Caco-2 (cell line): ENCODE measurements around the gene KDM4B. TPM values are rescaled to one million over a fixed set of nuclear protein-coding genes. Genes with fewer than 3 reads are reported as not detected.

Experiments
- BruUV-seq: library from RNA; stranded (reverse); fragments of 400-500 nt; replicated peaks from 2 replicates; lab custom pipeline; 2021; lab: Mats Ljungman, UMichigan
- CTCF ChIA-PET: fragments of 300-600 bp; sonication (Branson Sonifier 250); formaldehyde crosslinking; loops from one replicate; lab custom pipeline; 2022; ENCODE audit warnings: antibody characterized with exemption; lab: Charles Lee
- POLR2A ChIA-PET: fragments of 300-600 bp; sonication (Branson Sonifier 250); formaldehyde crosslinking; loops from one replicate; lab custom pipeline; 2022; ENCODE audit warnings: antibody characterized with exemption; lab: Charles Lee
- DNase-seq, 2 experiments: peaks; one replicate each; pipeline versions ENCODE4 v3.0.0 to v3.0.0-alpha.2; 2020 to 2022
- H3K27me3 ChIP-seq: replicated peaks from 2 replicates; pipeline ENCODE4 v1.6.0; 2011; ENCODE audit warnings: low read length; ENCODE audit not compliant: control insufficient read depth, insufficient read depth
- H3K36me3 ChIP-seq: 2 replicates; pipeline ENCODE4 v1.5.1; 2011; ENCODE audit warnings: low read length; ENCODE audit not compliant: control insufficient read depth, insufficient read depth
- H3K4me1 ChIP-seq: fragments of 250-450 bp; sonication (Bioruptor Pico); 2 replicates; pipeline ENCODE4 v1.5.1; 2020; ENCODE audit warnings: mild to moderate bottlenecking
- H3K4me3 ChIP-seq: 2 replicates; pipeline ENCODE4 v1.5.1; 2011; ENCODE audit warnings: low read depth, mild to moderate bottlenecking, control low read depth, low read length
- H3K9me3 ChIP-seq: fragments of 250-450 bp; sonication (Bioruptor Pico); 2 replicates; pipeline ENCODE4 v1.5.1; 2020; ENCODE audit warnings: mild to moderate bottlenecking, moderate library complexity
- H3K27ac Mint-ChIP-seq: one replicate; pipeline ENCODE4 v1.8.0; 2022; ENCODE audit warnings: mixed read lengths; ENCODE audit not compliant: unreplicated experiment
- H3K27me3 Mint-ChIP-seq: one replicate; pipeline ENCODE4 v1.8.0; 2022; ENCODE audit warnings: mixed read lengths; ENCODE audit not compliant: insufficient read depth, unreplicated experiment
- H3K36me3 Mint-ChIP-seq: one replicate; pipeline ENCODE4 v1.8.0; 2022; ENCODE audit warnings: mild to moderate bottlenecking, mixed read lengths; ENCODE audit not compliant: insufficient read depth, unreplicated experiment
- H3K4me1 Mint-ChIP-seq: one replicate; pipeline ENCODE4 v1.8.0; 2022; ENCODE audit warnings: low read depth, mixed read lengths; ENCODE audit not compliant: unreplicated experiment
- H3K4me3 Mint-ChIP-seq: one replicate; pipeline ENCODE4 v1.8.0; 2022; ENCODE audit warnings: mild to moderate bottlenecking, moderate library complexity, mixed read lengths; ENCODE audit not compliant: unreplicated experiment
- H3K9me3 Mint-ChIP-seq: one replicate; pipeline ENCODE4 v1.8.0; 2022; ENCODE audit warnings: mixed read lengths; ENCODE audit not compliant: unreplicated experiment
- intact Hi-C: fragments of 100-400 bp; cut with micrococcal nuclease; formaldehyde crosslinking; loops from one replicate; pipeline ENCODE4 v1.10.0; 2022; ENCODE audit not compliant: unreplicated experiment
- total RNA-seq: library from RNA; stranded (reverse); gene quantifications from 2 replicates; pipeline ENCODE4 v1.2.3, GENCODE V29; 2022
- TF ChIP-seq, protein P1 (sequence below), 2 experiments: fragments of 200-600 bp in 1 of 2; IDR thresholded peaks; 1 replicate in 1 of 2; 2 replicates in 1 of 2; pipeline versions ENCODE4 v1.5.1 to v1.8.0; 2011 to 2022; ENCODE audit warnings: antibody characterized with exemption in 1 of 2, control low read depth in 1 of 2, inconsistent platforms in 1 of 2, low read depth in 1 of 2, low read length in 1 of 2, mild to moderate bottlenecking in 1 of 2, moderate library complexity in 1 of 2; ENCODE audit not compliant: insufficient read depth in 1 of 2, severe bottlenecking in 1 of 2, unreplicated experiment in 1 of 2

KDM4B gene
- total RNA-seq, 1 experiment from 2014 or later: 27.4 TPM

DNA sequence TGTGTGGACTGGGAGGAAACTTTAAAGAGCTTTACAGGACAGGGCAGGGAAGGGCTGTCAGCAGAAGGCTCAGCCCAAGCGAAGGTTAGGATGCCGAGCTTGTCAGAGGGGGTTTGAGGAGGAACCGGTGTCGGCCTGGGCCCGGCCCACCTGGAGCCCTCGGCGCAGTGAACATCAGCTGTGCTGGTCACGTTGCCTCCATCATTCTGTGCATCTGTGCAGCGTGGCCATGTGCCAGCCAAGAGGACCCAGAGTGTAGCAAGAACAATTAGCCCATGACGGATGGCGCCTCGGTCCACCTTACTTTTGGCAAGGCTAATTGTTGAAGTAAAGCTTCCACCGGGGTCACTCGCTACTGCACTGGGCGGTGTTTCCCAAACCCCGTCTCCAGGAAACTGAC, 210.3 kb downstream of the KDM4B start:
- Histone ChIP-seq H3K4me1 (no peaks in the 10 kb centered on the region), H3K27me3 (no peaks in the 10 kb centered on the region), H3K9me3 (no peaks in the 10 kb centered on the region), H3K4me3 (no peak overlapping the region), H3K36me3 (no peaks in the 10 kb centered on the region)
- TF ChIP-seq, protein P1, sequence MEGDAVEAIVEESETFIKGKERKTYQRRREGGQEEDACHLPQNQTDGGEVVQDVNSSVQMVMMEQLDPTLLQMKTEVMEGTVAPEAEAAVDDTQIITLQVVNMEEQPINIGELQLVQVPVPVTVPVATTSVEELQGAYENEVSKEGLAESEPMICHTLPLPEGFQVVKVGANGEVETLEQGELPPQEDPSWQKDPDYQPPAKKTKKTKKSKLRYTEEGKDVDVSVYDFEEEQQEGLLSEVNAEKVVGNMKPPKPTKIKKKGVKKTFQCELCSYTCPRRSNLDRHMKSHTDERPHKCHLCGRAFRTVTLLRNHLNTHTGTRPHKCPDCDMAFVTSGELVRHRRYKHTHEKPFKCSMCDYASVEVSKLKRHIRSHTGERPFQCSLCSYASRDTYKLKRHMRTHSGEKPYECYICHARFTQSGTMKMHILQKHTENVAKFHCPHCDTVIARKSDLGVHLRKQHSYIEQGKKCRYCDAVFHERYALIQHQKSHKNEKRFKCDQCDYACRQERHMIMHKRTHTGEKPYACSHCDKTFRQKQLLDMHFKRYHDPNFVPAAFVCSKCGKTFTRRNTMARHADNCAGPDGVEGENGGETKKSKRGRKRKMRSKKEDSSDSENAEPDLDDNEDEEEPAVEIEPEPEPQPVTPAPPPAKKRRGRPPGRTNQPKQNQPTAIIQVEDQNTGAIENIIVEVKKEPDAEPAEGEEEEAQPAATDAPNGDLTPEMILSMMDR (IDR thresholded peaks at IDR 0.05; ENCODE audit: insufficient read depth in 1 of 2, low read depth in 1 of 2, low read length in 1 of 2, severe bottlenecking in 1 of 2, unreplicated experiment in 1 of 2): no peak
- intact Hi-C loops: no loop called here
- BruUV-seq: no TSS peak
- Mint-ChIP-seq H3K27ac (no peak overlapping the region), H3K4me1 (no peaks in the 10 kb centered on the region), H3K27me3 (no peaks in the 10 kb centered on the region), H3K36me3 (no peaks in the 10 kb centered on the region), H3K4me3 (no peak overlapping the region), H3K9me3 (no peaks in the 10 kb centered on the region)
- ChIA-PET POLR2A (no interaction called here), CTCF (no interaction called here)
- DNase-seq: no peak

DNA sequence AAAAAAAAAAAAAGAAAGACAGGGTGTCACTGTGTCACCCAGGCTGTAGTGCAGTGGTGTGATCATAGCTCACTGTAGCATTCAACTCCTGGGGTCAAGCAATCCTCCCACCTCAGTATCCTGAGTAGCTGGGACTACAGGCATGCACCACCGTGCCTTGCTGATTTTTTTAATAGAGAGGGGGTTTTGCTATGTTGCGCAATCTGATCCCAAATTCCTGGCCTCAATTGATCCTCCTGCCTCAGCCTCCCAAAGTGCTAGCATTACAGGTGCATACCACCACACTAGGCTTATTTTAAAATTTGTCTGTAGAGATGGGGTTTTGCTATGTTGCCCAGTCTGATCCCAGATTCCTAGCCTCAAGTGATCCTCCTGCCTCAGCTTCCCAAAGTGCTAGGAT, 212.4 kb downstream of the KDM4B start:
- H3K27ac Mint-ChIP-seq: no peak overlapping the region
- Histone ChIP-seq H3K4me3 (no peak overlapping the region), H3K9me3 (no peaks in the 10 kb centered on the region), H3K36me3 (no peaks in the 10 kb centered on the region), H3K4me1 (no peaks in the 10 kb centered on the region), H3K27me3 (no peaks in the 10 kb centered on the region)
- no peaks in the 10 kb centered on the region for H3K9me3 Mint-ChIP-seq
- no peak for DNase-seq
- BruUV-seq: no TSS peak
- intact Hi-C loops: no loop called here
- no peaks in the 10 kb centered on the region for H3K4me1 Mint-ChIP-seq
- no peak overlapping the region for H3K4me3 Mint-ChIP-seq
- H3K36me3 Mint-ChIP-seq: no peaks in the 10 kb centered on the region
- POLR2A ChIA-PET: no interaction called here
- CTCF ChIA-PET: no interaction called here
- TF ChIP-seq, protein P1 (IDR thresholded peaks at IDR 0.05; ENCODE audit: insufficient read depth in 1 of 2, low read depth in 1 of 2, low read length in 1 of 2, severe bottlenecking in 1 of 2, unreplicated experiment in 1 of 2): no peak
- no peaks in the 10 kb centered on the region for H3K27me3 Mint-ChIP-seq

DNA sequence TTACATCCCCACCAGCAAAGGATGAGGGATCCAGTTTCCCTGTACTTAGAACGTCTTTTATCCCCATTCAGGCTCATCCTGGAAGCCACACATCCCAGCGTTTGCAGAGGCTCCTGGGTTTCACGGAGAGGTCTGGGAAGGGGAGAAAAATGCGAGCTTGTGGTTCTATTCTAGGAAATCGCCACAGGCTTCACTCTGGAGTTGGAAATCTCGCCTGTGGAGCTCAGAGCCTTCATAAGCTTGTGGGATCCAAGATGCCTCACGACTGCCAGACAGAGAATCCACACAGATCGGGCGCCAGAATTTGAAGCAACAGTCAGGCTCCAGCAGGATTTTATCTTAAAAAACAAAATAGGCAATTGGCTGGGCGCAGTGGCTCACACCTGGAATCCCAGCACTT, 213.8 kb downstream of the KDM4B start:
- Histone ChIP-seq H3K9me3 (no peaks in the 10 kb centered on the region), H3K36me3 (no peaks in the 10 kb centered on the region), H3K4me3 (no peak overlapping the region), H3K27me3 (no peaks in the 10 kb centered on the region), H3K4me1 (no peaks in the 10 kb centered on the region)
- H3K4me3 Mint-ChIP-seq: no peak overlapping the region
- intact Hi-C loops: no loop called here
- BruUV-seq: no TSS peak
- H3K9me3 Mint-ChIP-seq: no peaks in the 10 kb centered on the region
- H3K4me1 Mint-ChIP-seq: no peaks in the 10 kb centered on the region
- POLR2A ChIA-PET: no interaction called here
- H3K27ac Mint-ChIP-seq: no peak overlapping the region
- CTCF ChIA-PET: no interaction called here
- H3K36me3 Mint-ChIP-seq: no peaks in the 10 kb centered on the region
- H3K27me3 Mint-ChIP-seq: no peaks in the 10 kb centered on the region
- TF ChIP-seq, protein P1 (IDR thresholded peaks at IDR 0.05; ENCODE audit: insufficient read depth in 1 of 2, low read depth in 1 of 2, low read length in 1 of 2, severe bottlenecking in 1 of 2, unreplicated experiment in 1 of 2): no peak
- DNase-seq: no peak
